ENCODE data around the gene UNC50. TPM values are rescaled to one million over a fixed set of nuclear protein-coding genes. Genes with fewer than 3 reads are reported as not detected.
"Not testable (repeated sequence)": the region's sequence is repeated elsewhere in the genome, so short reads cannot be mapped to it uniquely, and the experiment has no call there.

UNC50 gene
- total RNA-seq, 1 donor from 2014 or later: 43.0 TPM

GRCh38 chr2:98649992-98650375, 41.6 kb downstream of the UNC50 start:
- DNase-seq (ENCODE audit: low read depth): no peak
- no peak overlapping the region for H3K4me3 ChIP-seq (ENCODE audit: low read depth, low read length)
- no peak for TF ChIP-seq CTCF (conservative IDR thresholded peaks at IDR 0.05; ENCODE audit: low read depth, low read length)

DNA sequence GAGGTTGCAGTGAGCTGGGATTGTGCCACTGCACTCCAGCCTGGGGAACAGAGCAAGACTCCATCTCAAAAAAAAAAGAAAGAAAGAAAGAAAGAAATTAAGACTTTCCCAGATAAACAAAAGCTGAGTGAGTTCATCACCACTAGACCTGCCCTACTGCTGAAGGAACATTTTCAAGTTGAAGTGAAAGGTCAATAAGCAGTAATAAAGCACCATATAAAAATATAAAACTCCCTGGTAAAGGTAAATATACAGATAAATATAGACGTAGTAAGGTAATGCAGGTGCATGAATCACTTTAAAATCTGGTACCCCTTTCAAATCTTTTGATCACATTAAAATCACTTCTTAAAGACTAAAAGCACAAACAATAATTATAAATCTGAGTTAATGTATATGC, 42.6 kb downstream of the UNC50 start:
- no peak for DNase-seq (ENCODE audit: low read depth)
- no peak for TF ChIP-seq CTCF (conservative IDR thresholded peaks at IDR 0.05; ENCODE audit: low read depth, low read length)
- no peak overlapping the region for H3K4me3 ChIP-seq (ENCODE audit: low read depth, low read length)

DNA sequence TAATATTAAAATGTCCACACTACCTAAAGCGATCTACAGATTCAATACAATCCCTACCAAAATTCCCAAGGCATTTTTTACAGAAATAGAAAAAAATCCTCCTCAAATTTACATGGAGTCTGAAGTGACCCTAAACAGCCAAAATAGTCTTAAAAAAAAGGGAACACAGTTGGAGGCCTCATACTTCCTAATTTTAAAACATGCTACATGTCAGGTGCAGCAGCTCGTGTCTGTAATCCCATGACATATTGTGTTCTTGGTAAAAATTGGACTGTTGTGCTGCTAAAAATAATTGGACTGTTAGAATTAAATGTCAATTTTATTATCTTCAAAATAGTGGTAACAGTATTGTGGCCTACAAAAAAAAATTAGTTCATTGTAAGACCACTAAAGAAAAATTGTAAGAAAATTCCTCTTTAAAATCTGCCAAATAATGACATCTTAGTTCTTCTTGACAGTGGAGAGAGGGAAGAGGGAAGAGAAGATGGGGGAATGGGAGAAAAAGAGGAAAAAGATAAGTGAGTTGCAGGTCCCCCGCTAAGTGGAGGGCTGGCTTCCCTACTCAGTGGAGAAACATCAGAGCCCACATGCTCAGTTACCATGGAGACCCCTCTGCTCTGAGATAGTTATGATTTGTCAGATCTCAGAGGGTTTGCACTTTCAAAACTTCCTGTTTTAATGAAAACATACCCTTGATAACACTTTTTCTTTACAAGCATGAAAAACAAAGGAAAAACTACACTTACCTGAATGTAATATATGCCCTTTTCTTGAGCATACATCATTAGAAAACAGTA, 46.5 kb downstream of the UNC50 start:
- no peak for TF ChIP-seq CTCF (conservative IDR thresholded peaks at IDR 0.05; ENCODE audit: low read depth, low read length)
- no peak overlapping the region for H3K4me3 ChIP-seq (ENCODE audit: low read depth, low read length)
- DNase-seq (ENCODE audit: low read depth): no peak

GRCh38 chr2:98656800-98657199, 48.4 kb downstream of the UNC50 start:
- no peak for TF ChIP-seq CTCF (conservative IDR thresholded peaks at IDR 0.05; ENCODE audit: low read depth, low read length)
- DNase-seq (ENCODE audit: low read depth): no peak
- no peak overlapping the region for H3K4me3 ChIP-seq (ENCODE audit: low read depth, low read length)

GRCh38 chr2:98658816-98659490, 50.6 kb downstream of the UNC50 start:
- DNase-seq (ENCODE audit: low read depth): no peak

GRCh38 chr2:98659491-98659840, 51.1 kb downstream of the UNC50 start:
- H3K4me3 ChIP-seq (ENCODE audit: low read depth, low read length); DNase-seq (ENCODE audit: low read depth): not testable (repeated sequence)

More at GRCh38 chr2:98658816-98659490, 50.6 kb downstream of the UNC50 start:
- no peak for TF ChIP-seq CTCF (conservative IDR thresholded peaks at IDR 0.05; ENCODE audit: low read depth, low read length)
- no peak overlapping the region for H3K4me3 ChIP-seq (ENCODE audit: low read depth, low read length)

GRCh38 chr2:98663511-98664090, 55.2 kb downstream of the UNC50 start:
- TF ChIP-seq CTCF (conservative IDR thresholded peaks at IDR 0.05; ENCODE audit: low read depth, low read length): no peak
- no peak for DNase-seq (ENCODE audit: low read depth)
- H3K4me3 ChIP-seq (ENCODE audit: low read depth, low read length): no peak overlapping the region
